Mononuclear cell (primary cell): Measurements from ENCODE around the gene P2RY6. TPM values are rescaled to one million over a fixed set of nuclear protein-coding genes. Genes with fewer than 3 reads are reported as not detected.
"Not testable (repeated sequence)": the region's sequence is repeated elsewhere in the genome, so short reads cannot be mapped to it uniquely, and the experiment has no call there.

Source experiments
- H3K27me3 ChIP-seq: 2 replicates; pipeline ENCODE4 v1.6.0; 2011; ENCODE audit warnings: low read length, control low read depth; ENCODE audit not compliant: insufficient read depth
- H3K4me1 ChIP-seq: 2 replicates; pipeline ENCODE4 v1.5.1; 2011; ENCODE audit warnings: mild to moderate bottlenecking, low read length, control low read depth; ENCODE audit not compliant: insufficient read depth
- H3K4me3 ChIP-seq: 2 replicates; pipeline ENCODE4 v1.5.1; 2011; ENCODE audit warnings: mild to moderate bottlenecking, low read length, moderate library complexity
- H3K9me3 ChIP-seq: 2 replicates; pipeline ENCODE4 v1.5.1; 2011; ENCODE audit warnings: low read depth, mild to moderate bottlenecking, control low read depth, low read length
- total RNA-seq: library from RNA; depleted of rRNA; stranded (reverse); fragments of >200 nt; gene quantifications from one replicate; pipeline ENCODE4 v1.2.3, GENCODE V29; 2012

P2RY6 gene
- 0.42 TPM for total RNA-seq

- H3K9me3 ChIP-seq: no peaks in the 10 kb centered on the region
- H3K4me1 ChIP-seq: peaks cover 43% of the 10 kb centered on the region
- no peak within 1 kb of the TSS for H3K4me3 ChIP-seq
- no peaks in the 10 kb centered on the region for H3K27me3 ChIP-seq
Observed at GRCh38 chr11:73271936-73272679, at the start of gene P2RY6. TSS of gene P2RY6 (plus strand) at chr11:73272338. CDS start at chr11:73296519, 24,181 bp downstream.

- Histone ChIP-seq H3K4me1 (peaks cover 28% of the 10 kb centered on the region), H3K9me3 (no peaks in the 10 kb centered on the region), H3K27me3 (peaks cover 1% of the 10 kb centered on the region), H3K4me3 (no peak overlapping the region)
Observed at GRCh38 chr11:73223998-73224730, 48.0 kb upstream of the P2RY6 start.

GRCh38 chr11:73225001-73225686 is 47.0 kb upstream of the P2RY6 start:
- H3K27me3 ChIP-seq: no peaks in the 10 kb centered on the region
- no peak overlapping the region for H3K4me3 ChIP-seq
- H3K9me3 ChIP-seq: no peaks in the 10 kb centered on the region
- H3K4me1 ChIP-seq: peaks cover 18% of the 10 kb centered on the region

- Histone ChIP-seq H3K4me3 (no peak overlapping the region), H3K27me3 (no peaks in the 10 kb centered on the region), H3K4me1 (peaks cover 11% of the 10 kb centered on the region), H3K9me3 (no peaks in the 10 kb centered on the region)
Observed at GRCh38 chr11:73225851-73226250, 46.3 kb upstream of the P2RY6 start.

- H3K9me3 ChIP-seq: no peaks in the 10 kb centered on the region
- no peaks in the 10 kb centered on the region for H3K27me3 ChIP-seq
Observed at GRCh38 chr11:73226297-73227006, 45.7 kb upstream of the P2RY6 start.

GRCh38 chr11:73227571-73228211 is 44.4 kb upstream of the P2RY6 start:
- Histone ChIP-seq H3K4me1 (no peaks in the 10 kb centered on the region), H3K27me3 (no peaks in the 10 kb centered on the region), H3K4me3 (no peak overlapping the region), H3K9me3 (no peaks in the 10 kb centered on the region)

More at GRCh38 chr11:73226297-73227006, 45.7 kb upstream of the P2RY6 start:
- peaks cover 5% of the 10 kb centered on the region for H3K4me1 ChIP-seq
- no peak overlapping the region for H3K4me3 ChIP-seq

- H3K9me3 ChIP-seq: no peaks in the 10 kb centered on the region
- no peaks in the 10 kb centered on the region for H3K27me3 ChIP-seq
- no peaks in the 10 kb centered on the region for H3K4me1 ChIP-seq
- no peak overlapping the region for H3K4me3 ChIP-seq
Observed at GRCh38 chr11:73228268-73229134, 43.6 kb upstream of the P2RY6 start.

- Histone ChIP-seq H3K4me1 (no peaks in the 10 kb centered on the region), H3K9me3 (no peaks in the 10 kb centered on the region), H3K4me3 (no peak overlapping the region), H3K27me3 (no peaks in the 10 kb centered on the region)
Observed at GRCh38 chr11:73229321-73229895, 42.7 kb upstream of the P2RY6 start.

- no peaks in the 10 kb centered on the region for H3K9me3 ChIP-seq
- H3K27me3 ChIP-seq: no peaks in the 10 kb centered on the region
- H3K4me3 ChIP-seq: no peak overlapping the region
Observed at GRCh38 chr11:73229896-73230875, 42.0 kb upstream of the P2RY6 start.

GRCh38 chr11:73230931-73231330 is 41.2 kb upstream of the P2RY6 start:
- H3K27me3 ChIP-seq: no peaks in the 10 kb centered on the region
- no peaks in the 10 kb centered on the region for H3K9me3 ChIP-seq
- H3K4me3 ChIP-seq: no peak overlapping the region
- H3K4me1 ChIP-seq: no peaks in the 10 kb centered on the region

More at GRCh38 chr11:73229896-73230875, 42.0 kb upstream of the P2RY6 start:
- H3K4me1 ChIP-seq: no peaks in the 10 kb centered on the region

GRCh38 chr11:73232487-73232886 is 39.7 kb upstream of the P2RY6 start:
- H3K4me1 ChIP-seq, H3K27me3 ChIP-seq, H3K9me3 ChIP-seq, H3K4me3 ChIP-seq: not testable (repeated sequence)

GRCh38 chr11:73233211-73233610 is 38.9 kb upstream of the P2RY6 start:
- Histone ChIP-seq H3K27me3 (no peaks in the 10 kb centered on the region), H3K4me1 (no peaks in the 10 kb centered on the region), H3K4me3 (no peak overlapping the region), H3K9me3 (no peaks in the 10 kb centered on the region)
